ENCODE data around the gene SS18L1. TPM values are rescaled to one million over a fixed set of nuclear protein-coding genes. Genes with fewer than 3 reads are reported as not detected.

The SS18L1 gene
- total RNA-seq, 1 donor from 2014 or later = 19.9 TPM

DNA sequence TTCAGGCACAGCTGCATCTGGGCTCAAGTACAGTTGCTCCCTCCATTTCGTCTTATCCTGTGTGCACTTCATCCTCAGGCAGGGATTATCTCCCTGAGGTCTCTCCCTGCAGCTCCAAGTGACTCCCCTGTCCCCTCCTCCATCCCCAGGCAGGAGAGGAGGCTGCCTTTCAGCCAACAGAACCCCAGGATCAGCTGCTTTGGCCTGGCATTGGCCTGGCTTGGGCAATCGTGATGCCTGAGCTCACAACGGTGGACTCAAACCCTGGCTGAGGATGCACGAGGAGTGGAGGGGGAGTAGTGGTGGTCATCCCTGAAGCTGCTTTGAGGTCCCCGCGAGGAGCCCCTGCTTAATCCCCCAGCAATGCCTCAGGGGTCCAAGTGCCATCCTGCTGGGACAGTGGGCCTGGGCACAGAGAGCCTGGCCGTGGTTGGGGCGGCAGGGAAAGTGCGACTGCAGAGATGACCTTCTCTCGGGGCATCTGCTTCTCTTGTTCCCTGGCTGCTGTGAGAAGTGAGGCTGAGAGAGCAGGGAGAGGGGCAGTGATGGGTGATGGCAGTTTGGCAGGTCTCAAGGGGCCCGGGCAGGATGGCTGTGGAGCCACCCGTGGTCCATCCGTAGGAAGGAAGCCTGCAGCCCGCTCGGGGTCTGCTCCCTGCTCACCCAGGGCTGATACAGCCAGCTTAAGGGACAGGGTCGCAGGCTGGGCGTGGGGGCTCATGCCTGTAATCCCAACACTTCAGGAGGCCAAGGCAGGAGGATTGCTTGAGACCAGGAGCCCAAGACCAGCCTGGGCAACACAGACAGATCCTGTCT is 82.5 kb downstream of the SS18L1 start:
- Mint-ChIP-seq H3K36me3 (ENCODE audit: unreplicated experiment) (no peaks in the 10 kb centered on the region), H3K9me3 (ENCODE audit: unreplicated experiment) (no peaks in the 10 kb centered on the region), H3K27ac (ENCODE audit: unreplicated experiment) (no peak overlapping the region), H3K4me3 (ENCODE audit: unreplicated experiment) (no peak overlapping the region), H3K4me1 (ENCODE audit: unreplicated experiment) (peaks cover under 1% of the 10 kb centered on the region), H3K27me3 (ENCODE audit: unreplicated experiment) (peaks cover 33% of the 10 kb centered on the region)
- TF ChIP-seq, protein P1, sequence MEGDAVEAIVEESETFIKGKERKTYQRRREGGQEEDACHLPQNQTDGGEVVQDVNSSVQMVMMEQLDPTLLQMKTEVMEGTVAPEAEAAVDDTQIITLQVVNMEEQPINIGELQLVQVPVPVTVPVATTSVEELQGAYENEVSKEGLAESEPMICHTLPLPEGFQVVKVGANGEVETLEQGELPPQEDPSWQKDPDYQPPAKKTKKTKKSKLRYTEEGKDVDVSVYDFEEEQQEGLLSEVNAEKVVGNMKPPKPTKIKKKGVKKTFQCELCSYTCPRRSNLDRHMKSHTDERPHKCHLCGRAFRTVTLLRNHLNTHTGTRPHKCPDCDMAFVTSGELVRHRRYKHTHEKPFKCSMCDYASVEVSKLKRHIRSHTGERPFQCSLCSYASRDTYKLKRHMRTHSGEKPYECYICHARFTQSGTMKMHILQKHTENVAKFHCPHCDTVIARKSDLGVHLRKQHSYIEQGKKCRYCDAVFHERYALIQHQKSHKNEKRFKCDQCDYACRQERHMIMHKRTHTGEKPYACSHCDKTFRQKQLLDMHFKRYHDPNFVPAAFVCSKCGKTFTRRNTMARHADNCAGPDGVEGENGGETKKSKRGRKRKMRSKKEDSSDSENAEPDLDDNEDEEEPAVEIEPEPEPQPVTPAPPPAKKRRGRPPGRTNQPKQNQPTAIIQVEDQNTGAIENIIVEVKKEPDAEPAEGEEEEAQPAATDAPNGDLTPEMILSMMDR (IDR thresholded peaks at IDR 0.05) = no peak
- no peak for DNase-seq (ENCODE audit: extremely low spot score, unreplicated experiment)

DNA sequence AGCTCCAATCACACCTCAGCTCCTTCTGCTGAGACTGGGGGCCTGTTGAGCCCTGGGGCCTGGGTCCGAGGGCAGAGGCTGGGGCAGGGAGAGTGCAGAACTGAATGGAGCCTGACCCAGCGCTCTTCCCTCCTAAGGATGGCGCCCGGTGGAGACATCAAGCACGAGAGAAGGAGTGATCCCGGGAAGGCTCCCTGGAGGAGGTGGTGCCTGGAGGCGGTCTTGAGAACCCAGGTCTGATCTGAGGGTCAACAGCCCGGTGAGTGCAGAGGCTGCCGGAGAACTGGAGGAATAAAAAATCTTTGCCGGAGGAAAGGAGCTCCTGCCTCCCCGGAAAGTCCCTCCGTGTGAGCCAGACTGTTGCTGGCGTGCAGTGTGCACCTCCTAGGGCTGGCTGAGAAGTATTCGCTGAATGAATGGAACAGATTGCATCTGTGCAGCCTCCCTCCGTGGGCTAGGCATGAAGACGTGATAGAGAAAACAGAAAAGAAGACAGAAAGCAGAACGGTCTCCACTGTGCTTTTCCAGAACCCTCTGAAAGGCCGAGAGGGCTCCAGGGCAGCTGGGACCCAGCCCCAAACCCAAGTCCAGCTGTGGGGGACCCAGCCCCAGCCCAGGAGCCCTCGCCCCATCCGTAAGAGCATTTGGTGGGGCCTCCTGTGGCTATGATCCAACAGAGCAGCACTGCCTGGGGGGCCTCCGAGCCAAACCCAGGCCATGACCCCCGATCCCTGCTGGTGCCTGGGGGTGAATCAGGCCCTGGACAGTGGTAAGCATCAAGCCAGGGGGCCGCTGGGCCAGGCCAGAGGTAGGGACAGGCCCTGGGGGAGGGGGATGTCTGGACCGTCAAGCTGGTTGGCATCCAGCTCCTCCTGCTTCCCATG is 83.4 kb downstream of the SS18L1 start:
- H3K27ac Mint-ChIP-seq (ENCODE audit: unreplicated experiment) = no peak overlapping the region
- TF ChIP-seq, protein P1 (IDR thresholded peaks at IDR 0.05) = no peak

DNA sequence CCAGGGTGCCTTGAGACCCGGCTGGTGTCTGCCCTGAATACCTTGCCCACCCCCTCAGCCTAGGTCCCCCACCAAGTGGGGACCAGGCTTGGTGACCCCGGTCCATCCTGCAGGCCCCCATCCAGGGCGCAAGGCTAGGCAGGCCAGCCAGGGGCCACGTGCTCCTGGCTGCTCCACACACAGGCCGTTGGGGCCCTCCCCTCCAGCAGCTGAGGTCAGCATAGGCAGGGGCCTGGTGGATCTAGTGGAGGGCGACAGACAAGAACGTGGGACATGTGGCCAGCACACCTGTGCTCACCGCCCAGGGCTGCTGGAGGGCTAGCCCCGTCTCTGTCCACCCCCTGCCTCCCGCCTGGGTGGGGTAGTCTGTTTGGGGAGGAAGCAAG is 84.0 kb downstream of the SS18L1 start:
- Mint-ChIP-seq H3K4me3 (ENCODE audit: unreplicated experiment) (no peak overlapping the region), H3K27ac (ENCODE audit: unreplicated experiment) (no peak overlapping the region), H3K4me1 (ENCODE audit: unreplicated experiment) (no peaks in the 10 kb centered on the region), H3K36me3 (ENCODE audit: unreplicated experiment) (no peaks in the 10 kb centered on the region), H3K9me3 (ENCODE audit: unreplicated experiment) (no peaks in the 10 kb centered on the region), H3K27me3 (ENCODE audit: unreplicated experiment) (peaks cover 27% of the 10 kb centered on the region)
- no peak for DNase-seq (ENCODE audit: extremely low spot score, unreplicated experiment)
- TF ChIP-seq, protein P1 (IDR thresholded peaks at IDR 0.05) = no peak

More for the DNA sequence above, 83.4 kb downstream of the SS18L1 start:
- no peak for DNase-seq (ENCODE audit: extremely low spot score, unreplicated experiment)
- Mint-ChIP-seq H3K36me3 (ENCODE audit: unreplicated experiment) (no peaks in the 10 kb centered on the region), H3K9me3 (ENCODE audit: unreplicated experiment) (no peaks in the 10 kb centered on the region), H3K4me1 (ENCODE audit: unreplicated experiment) (no peaks in the 10 kb centered on the region), H3K27me3 (ENCODE audit: unreplicated experiment) (peaks cover 28% of the 10 kb centered on the region), H3K4me3 (ENCODE audit: unreplicated experiment) (no peak overlapping the region)

DNA sequence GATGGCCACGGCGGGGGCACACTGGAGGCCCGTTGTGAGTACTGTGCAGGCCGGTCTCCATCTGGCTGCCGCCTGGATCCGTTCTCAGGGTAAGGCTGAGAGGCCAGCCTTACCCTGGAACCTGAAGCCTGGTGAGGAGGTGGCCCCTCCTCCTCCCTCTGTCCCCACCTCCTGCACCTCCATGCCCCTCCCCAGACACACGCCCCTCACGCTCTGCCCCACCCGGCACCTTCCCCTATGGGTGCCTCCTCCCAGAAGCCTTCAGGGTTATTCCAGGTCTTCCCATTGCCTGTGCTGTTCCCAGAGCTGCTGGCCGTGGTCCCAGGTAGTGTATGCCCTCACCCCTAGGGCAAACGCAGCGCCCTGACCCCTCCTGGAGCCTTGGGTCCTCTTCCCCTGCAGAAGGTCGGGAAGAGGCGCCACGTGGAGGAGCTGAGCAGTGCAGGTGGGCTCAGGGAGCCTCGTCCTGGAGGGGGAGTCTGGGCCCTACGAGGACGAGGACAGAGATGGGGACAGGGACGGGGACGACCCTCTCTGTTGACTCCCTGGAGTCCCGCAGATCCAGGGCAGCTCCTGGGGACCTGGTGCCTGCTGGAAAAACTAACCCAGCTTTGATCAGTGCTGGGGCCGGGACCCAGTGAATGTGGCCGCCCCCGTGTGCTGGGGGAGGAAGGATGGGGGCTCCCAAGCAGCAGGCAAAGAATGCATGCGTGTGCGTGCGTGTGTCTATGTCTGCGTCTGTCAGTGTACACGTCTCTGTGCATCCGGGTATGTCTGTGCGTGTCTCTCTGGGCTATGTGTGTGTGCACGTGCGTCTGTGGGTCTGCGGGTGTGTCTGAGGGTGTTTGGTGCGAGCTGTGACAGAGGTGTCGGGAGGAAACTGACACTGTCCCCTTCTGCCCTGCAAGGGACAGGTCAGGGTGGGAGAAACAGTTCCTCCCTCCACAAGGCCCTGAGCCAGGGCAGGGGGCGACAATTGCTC is 84.7 kb downstream of the SS18L1 start:
- Mint-ChIP-seq H3K4me3 (ENCODE audit: unreplicated experiment) (no peak overlapping the region), H3K4me1 (ENCODE audit: unreplicated experiment) (no peaks in the 10 kb centered on the region), H3K9me3 (ENCODE audit: unreplicated experiment) (no peaks in the 10 kb centered on the region), H3K36me3 (ENCODE audit: unreplicated experiment) (no peaks in the 10 kb centered on the region), H3K27ac (ENCODE audit: unreplicated experiment) (no peak overlapping the region), H3K27me3 (ENCODE audit: unreplicated experiment) (peaks cover 23% of the 10 kb centered on the region)
- DNase-seq (ENCODE audit: extremely low spot score, unreplicated experiment) = no peak
- TF ChIP-seq, protein P1 (IDR thresholded peaks at IDR 0.05) = no peak
